ENCODE measurements around the gene FLYWCH1. TPM values are rescaled to one million over a fixed set of nuclear protein-coding genes. Genes with fewer than 3 reads are reported as not detected.
A peak's percentile ranks its signal among the peaks of the same experiment; 100 is the strongest.

The FLYWCH1 gene
- total RNA-seq, 1 donor from 2014 or later = 34.7 TPM

DNA sequence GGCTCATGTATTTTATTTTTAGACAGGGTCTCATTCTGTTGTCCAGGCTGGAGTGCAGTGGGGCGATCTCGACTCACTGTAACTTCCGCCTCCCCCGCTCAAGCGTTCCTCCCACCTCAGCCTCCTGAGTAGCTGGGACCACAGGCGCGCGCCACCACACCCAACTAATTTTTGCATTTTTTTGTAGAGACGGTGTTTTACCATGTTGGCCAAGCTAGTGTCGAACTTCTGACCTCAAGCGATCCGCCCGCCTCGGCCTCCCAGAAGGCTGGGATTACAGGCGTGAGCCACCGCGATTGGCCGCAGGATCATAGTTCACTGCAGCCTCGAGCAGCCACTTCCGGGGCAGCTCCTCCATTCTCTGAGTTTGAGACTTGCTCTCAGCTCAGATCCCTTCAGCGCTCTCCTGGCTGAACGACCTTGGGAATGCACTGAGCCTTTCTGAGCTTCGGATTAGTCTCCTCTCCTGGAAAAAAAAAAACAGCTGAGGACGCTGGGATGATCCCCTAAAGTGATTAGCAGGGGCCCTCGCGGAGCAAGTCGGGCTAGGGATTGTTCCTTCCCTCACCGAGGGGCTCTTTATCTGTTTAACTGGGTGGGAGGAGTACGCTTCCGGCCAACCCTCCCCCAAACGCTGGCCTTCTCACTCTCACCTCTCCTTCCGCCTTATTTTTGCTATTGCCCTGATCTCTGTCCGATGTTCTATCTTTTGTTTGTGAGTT, 69.6 kb downstream of the FLYWCH1 start:
- H3K4me1 ChIP-seq = peaks cover 33% of the 10 kb centered on the region
- H3K27ac ChIP-seq = peak overlapping the region; percentile 87
- TF ChIP-seq, protein P1, sequence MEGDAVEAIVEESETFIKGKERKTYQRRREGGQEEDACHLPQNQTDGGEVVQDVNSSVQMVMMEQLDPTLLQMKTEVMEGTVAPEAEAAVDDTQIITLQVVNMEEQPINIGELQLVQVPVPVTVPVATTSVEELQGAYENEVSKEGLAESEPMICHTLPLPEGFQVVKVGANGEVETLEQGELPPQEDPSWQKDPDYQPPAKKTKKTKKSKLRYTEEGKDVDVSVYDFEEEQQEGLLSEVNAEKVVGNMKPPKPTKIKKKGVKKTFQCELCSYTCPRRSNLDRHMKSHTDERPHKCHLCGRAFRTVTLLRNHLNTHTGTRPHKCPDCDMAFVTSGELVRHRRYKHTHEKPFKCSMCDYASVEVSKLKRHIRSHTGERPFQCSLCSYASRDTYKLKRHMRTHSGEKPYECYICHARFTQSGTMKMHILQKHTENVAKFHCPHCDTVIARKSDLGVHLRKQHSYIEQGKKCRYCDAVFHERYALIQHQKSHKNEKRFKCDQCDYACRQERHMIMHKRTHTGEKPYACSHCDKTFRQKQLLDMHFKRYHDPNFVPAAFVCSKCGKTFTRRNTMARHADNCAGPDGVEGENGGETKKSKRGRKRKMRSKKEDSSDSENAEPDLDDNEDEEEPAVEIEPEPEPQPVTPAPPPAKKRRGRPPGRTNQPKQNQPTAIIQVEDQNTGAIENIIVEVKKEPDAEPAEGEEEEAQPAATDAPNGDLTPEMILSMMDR (IDR thresholded peaks at IDR 0.05) = no peak
- DNase-seq (no peak), ATAC-seq (no peak)
- no peaks in the 10 kb centered on the region for H3K9me3 ChIP-seq
- H3K4me3 ChIP-seq = peak overlapping the region; percentile 67
- H3K27me3 ChIP-seq (ENCODE audit: low read depth) = peaks cover 4% of the 10 kb centered on the region
- intact Hi-C loops (cut with DNase I) = no loop called here
- H3K36me3 ChIP-seq = no peaks in the 10 kb centered on the region

DNA sequence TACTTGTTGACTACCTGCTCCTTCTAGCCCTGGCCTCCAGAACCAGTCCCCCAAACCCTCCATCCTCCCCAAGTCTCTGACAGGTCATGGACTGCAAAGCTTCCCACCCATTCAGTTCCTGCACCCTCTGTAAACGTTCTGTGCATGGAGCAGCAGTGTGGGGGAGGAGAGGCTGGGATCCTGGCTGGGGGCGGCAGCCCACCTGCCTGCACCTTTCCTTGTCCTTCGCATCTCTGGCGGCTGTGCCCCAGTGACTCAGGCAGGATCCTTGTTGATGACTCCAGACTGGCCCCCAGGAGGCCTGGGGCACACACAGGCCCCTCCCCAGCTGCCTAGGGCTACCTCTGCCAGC, 70.1 kb downstream of the FLYWCH1 start:
- Histone ChIP-seq H3K9me3 (no peaks in the 10 kb centered on the region), H3K4me1 (peaks cover 33% of the 10 kb centered on the region), H3K27me3 (ENCODE audit: low read depth) (peaks cover 5% of the 10 kb centered on the region), H3K4me3 (no peak overlapping the region), H3K36me3 (no peaks in the 10 kb centered on the region), H3K27ac (no peak overlapping the region)
- intact Hi-C loops (cut with DNase I) = no loop called here
- ATAC-seq (no peak), DNase-seq (no peak)
- TF ChIP-seq, protein P1 (IDR thresholded peaks at IDR 0.05) = no peak

DNA sequence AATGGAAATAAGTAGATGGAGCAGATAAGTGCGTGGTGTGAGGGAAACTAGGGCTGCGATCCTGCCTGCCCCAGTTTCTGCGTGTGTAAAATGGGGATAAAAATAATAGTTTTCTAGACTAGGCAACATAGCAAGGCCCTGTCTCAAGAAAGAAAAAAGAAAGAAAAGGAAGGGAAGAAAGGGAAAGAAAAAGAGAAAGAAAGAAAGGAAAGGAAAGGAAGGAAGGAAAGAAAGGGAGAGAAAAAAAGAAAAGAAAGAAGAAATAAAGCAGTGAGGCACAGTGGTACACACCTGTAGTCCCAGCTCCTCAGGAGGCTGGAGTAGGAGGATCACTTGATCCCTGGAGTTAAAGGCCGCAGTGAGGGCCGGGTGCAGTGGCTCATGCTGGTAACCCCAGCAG, 70.7 kb downstream of the FLYWCH1 start:
- ATAC-seq = no peak
- intact Hi-C loops (cut with DNase I) = no loop called here
- peaks cover 33% of the 10 kb centered on the region for H3K4me1 ChIP-seq

DNA sequence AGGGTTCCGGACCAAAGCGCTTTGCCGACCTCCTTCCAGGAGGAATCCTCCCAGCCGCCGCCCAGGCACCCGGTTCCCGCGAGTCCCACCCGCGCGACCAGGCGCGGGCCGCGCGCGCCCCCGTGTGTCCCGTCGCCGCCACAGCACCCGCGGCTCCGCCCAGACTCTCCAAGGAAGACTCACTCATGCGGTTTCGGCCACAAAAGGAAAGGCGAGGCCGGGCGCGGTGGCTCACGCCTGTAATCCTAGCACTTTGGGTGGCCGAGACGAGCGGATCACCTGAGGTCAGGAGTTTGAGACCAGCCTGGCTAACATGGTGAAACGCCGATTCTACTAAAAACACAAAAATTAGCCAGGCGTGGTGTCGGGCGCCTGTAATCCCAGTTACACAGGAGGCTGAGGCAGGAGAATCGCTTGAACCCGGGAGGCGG, 72.0 kb downstream of the FLYWCH1 start:
- Histone ChIP-seq H3K9me3 (no peaks in the 10 kb centered on the region), H3K4me3 (peak overlapping the region; percentile 37), H3K36me3 (no peaks in the 10 kb centered on the region), H3K27me3 (ENCODE audit: low read depth) (peaks cover 14% of the 10 kb centered on the region), H3K27ac (no peak overlapping the region), H3K4me1 (peaks cover 26% of the 10 kb centered on the region)
- peak; percentile 88 for DNase-seq
- intact Hi-C loops (cut with DNase I) = no loop called here
- TF ChIP-seq, protein P1 (IDR thresholded peaks at IDR 0.05) = peak; percentile 95
- ATAC-seq = peak; percentile 76 to 78

More for the DNA sequence above, 70.7 kb downstream of the FLYWCH1 start:
- TF ChIP-seq, protein P1 (IDR thresholded peaks at IDR 0.05) = no peak
- Histone ChIP-seq H3K4me3 (no peak overlapping the region), H3K36me3 (no peaks in the 10 kb centered on the region), H3K9me3 (no peaks in the 10 kb centered on the region), H3K27ac (no peak overlapping the region), H3K27me3 (ENCODE audit: low read depth) (peaks cover 9% of the 10 kb centered on the region)
- no peak for DNase-seq

DNA sequence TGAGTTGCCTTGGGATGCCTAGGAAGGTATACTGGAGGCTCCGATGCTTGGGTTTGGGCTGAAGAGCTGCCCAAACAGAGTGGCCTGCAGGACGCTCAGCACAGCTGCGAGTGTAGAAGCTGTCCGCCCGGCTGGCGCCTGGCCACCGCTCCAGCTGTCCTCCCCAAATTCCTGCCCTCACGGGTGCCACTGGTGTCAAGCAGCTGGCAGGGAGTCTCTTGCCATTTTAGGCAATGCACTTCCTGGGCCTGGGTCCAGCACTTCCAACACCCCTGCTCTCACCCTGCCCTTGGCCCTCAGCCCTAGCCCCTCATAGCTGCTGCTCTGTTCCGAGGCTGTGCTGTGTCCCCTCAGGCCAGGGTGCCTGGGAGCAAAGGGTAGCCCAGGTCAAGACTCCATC, 73.7 kb downstream of the FLYWCH1 start:
- H3K9me3 ChIP-seq = no peaks in the 10 kb centered on the region
- H3K4me1 ChIP-seq = peaks cover 17% of the 10 kb centered on the region
- intact Hi-C loops (cut with DNase I) = no loop called here
- H3K27me3 ChIP-seq (ENCODE audit: low read depth) = peaks cover 9% of the 10 kb centered on the region
- no peak overlapping the region for H3K4me3 ChIP-seq
- TF ChIP-seq, protein P1 (IDR thresholded peaks at IDR 0.05) = no peak
- no peak overlapping the region for H3K27ac ChIP-seq
- H3K36me3 ChIP-seq = no peaks in the 10 kb centered on the region
- ATAC-seq = no peak
- DNase-seq = no peak
